ENCODE data around the gene CDK5R1.
A peak's percentile ranks its signal among the peaks of the same experiment; 100 is the strongest.

Gene CDK5R1

GRCh38 chr17:32518646-32519227 is 31.9 kb downstream of the CDK5R1 start:
- TF ChIP-seq CTCF (IDR thresholded peaks at IDR 0.05) = no peak
- Histone ChIP-seq H3K27me3 (no peaks in the 10 kb centered on the region), H3K4me1 (peaks cover 0 to 28% (median 13%) of the 10 kb centered on the region in 4 donors), H3K9me3 (no peaks in the 10 kb centered on the region), H3K36me3 (no peaks in the 10 kb centered on the region), H3K27ac (peak overlapping the region; percentile 16 to 43), H3K4me3 (peak overlapping the region; percentile 38 to 59)
- DNase-seq = no peak
- intact Hi-C loops (cut with DNase I; ENCODE audit: low total_unique reads) = no loop called here

DNA sequence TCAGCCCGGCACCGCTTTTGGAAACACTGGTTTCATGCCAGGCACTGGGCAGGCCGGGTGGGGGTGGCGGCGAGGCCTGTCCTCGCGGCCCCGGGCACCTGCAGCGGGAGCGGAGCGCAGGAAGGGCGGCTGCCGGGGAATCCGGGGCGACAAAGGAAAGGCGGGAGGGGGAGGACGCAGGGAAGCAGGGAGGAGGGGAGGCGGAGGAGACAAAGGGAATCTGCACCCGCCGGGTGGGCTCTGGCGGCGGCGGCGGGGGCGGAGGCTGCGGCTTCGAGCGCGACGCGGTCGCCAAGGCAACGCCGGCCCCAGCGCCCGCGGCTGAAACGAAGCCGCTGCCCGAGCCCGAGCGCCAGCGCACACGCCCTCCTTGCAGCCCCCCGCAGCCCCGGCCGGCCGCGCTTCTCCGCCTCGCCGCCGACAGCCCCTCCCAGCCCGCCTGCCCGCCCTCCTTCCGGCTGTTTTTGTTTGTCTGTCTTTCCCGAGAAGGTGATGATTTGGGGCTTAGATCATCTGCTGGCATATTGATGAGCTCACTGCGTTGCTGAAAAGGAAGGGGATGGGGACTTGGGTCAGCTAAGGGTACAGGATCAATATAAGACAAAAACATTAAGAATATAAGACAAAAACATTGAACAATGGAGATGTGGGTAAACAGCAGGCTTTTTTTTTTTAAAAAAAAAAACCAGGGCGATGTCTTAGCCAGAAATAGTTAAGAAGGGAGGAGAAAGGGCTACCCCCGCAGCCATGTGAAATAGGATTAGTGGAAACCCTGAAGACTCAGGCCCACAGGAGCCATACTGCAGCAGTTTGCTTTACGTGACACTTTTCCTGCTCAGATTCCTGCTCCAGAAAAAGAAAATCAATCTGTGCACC is 32.7 kb downstream of the CDK5R1 start:
- Histone ChIP-seq H3K9me3 (no peaks in the 10 kb centered on the region), H3K4me1 (peaks cover 0 to 28% (median 13%) of the 10 kb centered on the region in 4 donors), H3K4me3 (peak overlapping the region; percentile 38 to 59), H3K27ac (peak overlapping the region; percentile 16 to 43), H3K36me3 (no peaks in the 10 kb centered on the region), H3K27me3 (no peaks in the 10 kb centered on the region)
- no peak for TF ChIP-seq CTCF (IDR thresholded peaks at IDR 0.05)
- intact Hi-C loops (cut with DNase I; ENCODE audit: low total_unique reads) = no loop called here
- DNase-seq = peak in 1 of 2 donors; percentile 65

- Histone ChIP-seq H3K27ac (no peak overlapping the region), H3K4me1 (peaks cover 0 to 28% (median 14%) of the 10 kb centered on the region in 4 donors), H3K9me3 (no peaks in the 10 kb centered on the region), H3K27me3 (no peaks in the 10 kb centered on the region), H3K36me3 (no peaks in the 10 kb centered on the region), H3K4me3 (peak overlapping the region in 1 of 2 donors; percentile 59)
- no peak for TF ChIP-seq CTCF (IDR thresholded peaks at IDR 0.05)
- peak in 1 of 2 donors; percentile 61 for DNase-seq
- intact Hi-C loops (cut with DNase I; ENCODE audit: low total_unique reads) = no loop called here
These were observed 33.4 kb downstream of the CDK5R1 start for GRCh38 chr17:32520104-32520701.

DNA sequence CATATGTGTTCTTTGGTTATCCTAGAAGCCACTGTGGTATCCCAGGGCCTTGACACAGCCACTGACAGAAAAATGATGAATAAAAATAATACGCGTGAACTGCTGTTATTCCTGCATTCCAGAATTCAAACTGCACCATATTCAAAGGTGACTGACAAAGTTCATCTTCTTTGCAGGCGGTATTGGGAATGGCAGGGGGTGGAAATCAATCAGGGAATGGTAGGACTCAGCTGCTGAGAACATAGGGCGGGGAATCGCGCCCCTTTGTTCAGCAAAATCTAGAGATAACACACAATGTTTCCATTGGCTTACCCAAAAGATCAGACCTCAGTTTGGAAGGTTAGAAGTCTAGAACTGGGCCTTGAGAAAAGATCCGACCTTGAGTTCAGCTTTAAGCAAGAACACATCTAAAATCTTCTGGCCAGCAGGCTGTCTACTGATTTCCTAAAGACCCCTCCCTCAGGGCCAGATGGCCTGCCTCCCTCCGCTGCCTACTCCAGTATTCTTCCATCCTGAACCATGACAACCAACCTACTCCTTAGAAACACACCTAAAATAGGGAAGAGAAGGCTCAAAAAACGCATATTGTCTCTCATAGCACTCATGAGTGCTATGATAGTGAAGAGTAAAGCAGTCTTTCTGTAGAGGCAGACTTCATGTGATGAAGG is 34.1 kb downstream of the CDK5R1 start:
- Histone ChIP-seq H3K36me3 (no peaks in the 10 kb centered on the region), H3K27me3 (no peaks in the 10 kb centered on the region), H3K4me3 (no peak overlapping the region), H3K27ac (no peak overlapping the region), H3K9me3 (no peaks in the 10 kb centered on the region), H3K4me1 (peaks cover 0 to 28% (median 17%) of the 10 kb centered on the region in 4 donors)
- no peak for TF ChIP-seq CTCF (IDR thresholded peaks at IDR 0.05)
- peak in 1 of 2 donors; percentile 10 for DNase-seq
- intact Hi-C loops (cut with DNase I; ENCODE audit: low total_unique reads) = no loop called here

DNA sequence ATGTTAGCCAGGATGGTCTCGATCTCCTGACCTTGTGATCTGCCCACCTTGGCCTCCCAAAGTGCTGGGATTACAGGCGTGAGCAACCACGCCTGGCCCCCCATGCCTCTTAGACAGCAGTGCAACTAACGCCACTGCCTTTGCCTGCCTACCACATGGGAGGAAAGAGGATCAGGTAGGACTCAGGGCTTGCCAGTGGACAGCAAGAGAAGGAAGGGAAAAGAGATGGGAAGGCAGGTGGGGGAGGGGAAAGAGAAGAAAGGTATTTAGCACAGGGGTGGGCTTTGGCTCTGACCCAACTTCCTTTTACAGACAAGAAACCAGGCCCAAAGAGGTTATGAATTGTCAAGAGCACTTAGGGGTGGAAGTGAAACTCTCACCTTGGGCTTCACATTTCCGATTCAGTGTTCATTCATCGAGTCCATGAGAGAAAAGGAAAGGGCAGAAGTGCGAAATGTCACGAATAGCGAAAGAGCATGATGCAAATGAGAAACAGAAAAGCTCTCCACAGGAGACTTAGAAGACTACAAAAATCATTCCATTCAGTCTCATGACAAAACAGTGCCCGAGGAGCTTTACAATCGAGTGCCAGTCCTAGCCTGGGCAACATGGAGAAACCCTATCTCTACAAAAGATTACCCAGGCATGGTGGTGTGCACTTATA is 36.4 kb downstream of the CDK5R1 start:
- Histone ChIP-seq H3K27me3 (no peaks in the 10 kb centered on the region), H3K4me1 (peaks cover 0 to 28% (median 14%) of the 10 kb centered on the region in 4 donors), H3K9me3 (no peaks in the 10 kb centered on the region), H3K36me3 (peaks cover 0 to 10% (median 4%) of the 10 kb centered on the region in 3 donors), H3K4me3 (no peak overlapping the region), H3K27ac (no peak overlapping the region)
- no peak for TF ChIP-seq CTCF (IDR thresholded peaks at IDR 0.05)
- intact Hi-C loops (cut with DNase I; ENCODE audit: low total_unique reads) = no loop called here
- DNase-seq = peak in 1 of 2 donors; percentile 11
